NCI-H146 treated with DMSO at 0.1 percent for 48 hours (cell line): ENCODE data around the gene HLA-DPB1.
"Not testable (repeated sequence)": the region's sequence is repeated elsewhere in the genome, so short reads cannot be mapped to it uniquely, and the experiment has no call there.

Experiments used
- DNase-seq: peaks from one replicate; lab custom pipeline; 2025; ENCODE audit not compliant: unreplicated experiment; lab: John Stamatoyannopoulos, UW

The HLA-DPB1 gene

GRCh38 chr6:33101121-33101737 is 25.4 kb downstream of the HLA-DPB1 start:
- not testable (repeated sequence) for DNase-seq

GRCh38 chr6:33103776-33104175 is 28.0 kb downstream of the HLA-DPB1 start:
- no peak for DNase-seq

GRCh38 chr6:33104887-33105286 is 29.1 kb downstream of the HLA-DPB1 start:
- DNase-seq = no peak

- no peak for DNase-seq
Measured at GRCh38 chr6:33105386-33105785, 29.6 kb downstream of the HLA-DPB1 start.

GRCh38 chr6:33105916-33106871 is 30.4 kb downstream of the HLA-DPB1 start:
- DNase-seq = no peak

- DNase-seq = no peak
Measured at GRCh38 chr6:33107641-33108040, 31.9 kb downstream of the HLA-DPB1 start.

GRCh38 chr6:33108307-33108706 is 32.5 kb downstream of the HLA-DPB1 start:
- no peak for DNase-seq

- DNase-seq = no peak
Measured at GRCh38 chr6:33112148-33112547, 36.4 kb downstream of the HLA-DPB1 start.

- DNase-seq = no peak
Measured at GRCh38 chr6:33113755-33114154, 38.0 kb downstream of the HLA-DPB1 start.

GRCh38 chr6:33114406-33114805 is 38.6 kb downstream of the HLA-DPB1 start:
- no peak for DNase-seq

- no peak for DNase-seq
Measured at GRCh38 chr6:33116417-33116816, 40.6 kb downstream of the HLA-DPB1 start.

GRCh38 chr6:33116841-33117711 is 41.3 kb downstream of the HLA-DPB1 start:
- DNase-seq = no peak

GRCh38 chr6:33117811-33118277 is 42.1 kb downstream of the HLA-DPB1 start:
- DNase-seq = no peak

- DNase-seq = peak; percentile 34
Measured at GRCh38 chr6:33118525-33119123, 42.8 kb downstream of the HLA-DPB1 start.

- DNase-seq = no peak
Measured at GRCh38 chr6:33120001-33120400, 44.2 kb downstream of the HLA-DPB1 start.

- DNase-seq = no peak
Measured at GRCh38 chr6:33123181-33123580, 47.4 kb downstream of the HLA-DPB1 start.

GRCh38 chr6:33123732-33124524 is 48.1 kb downstream of the HLA-DPB1 start:
- DNase-seq = peak; percentile 8

- no peak for DNase-seq
Measured at GRCh38 chr6:33124525-33124901, 48.7 kb downstream of the HLA-DPB1 start.

GRCh38 chr6:33124947-33125346 is 49.2 kb downstream of the HLA-DPB1 start:
- no peak for DNase-seq

GRCh38 chr6:33126101-33126714 is 50.4 kb downstream of the HLA-DPB1 start:
- no peak for DNase-seq
